Measurements from ENCODE around the gene COL21A1.

The COL21A1 gene

GRCh38 chr6:56173228-56173627 is 74.2 kb downstream of the COL21A1 start:
- DNase-seq, result no peak

GRCh38 chr6:56172144-56172543 is 75.2 kb downstream of the COL21A1 start:
- DNase-seq, result no peak

- no peak for DNase-seq
Observed at GRCh38 chr6:56169366-56169765, 78.0 kb downstream of the COL21A1 start.

- no peak for DNase-seq
Observed at GRCh38 chr6:56168596-56168995, 78.8 kb downstream of the COL21A1 start.

- no peak for DNase-seq
Observed at GRCh38 chr6:56162081-56162480, 85.3 kb downstream of the COL21A1 start.

- no peak for DNase-seq
Observed at GRCh38 chr6:56160489-56160888, 86.9 kb downstream of the COL21A1 start.

GRCh38 chr6:56158571-56158970 is 88.8 kb downstream of the COL21A1 start:
- DNase-seq, result no peak

- no peak for DNase-seq
Observed at GRCh38 chr6:56156643-56157042, 90.7 kb downstream of the COL21A1 start.

- DNase-seq, result no peak
Observed at GRCh38 chr6:56155634-56156141, 91.7 kb downstream of the COL21A1 start.

GRCh38 chr6:56154076-56154475 is 93.3 kb downstream of the COL21A1 start:
- no peak for DNase-seq

- no peak for DNase-seq
Observed at GRCh38 chr6:56152611-56153010, 94.8 kb downstream of the COL21A1 start.

- DNase-seq, result no peak
Observed at GRCh38 chr6:56151609-56152224, 95.7 kb downstream of the COL21A1 start.

- DNase-seq, result no peak
Observed at GRCh38 chr6:56148488-56149186, 98.7 kb downstream of the COL21A1 start.

GRCh38 chr6:56147766-56148165 is 99.6 kb downstream of the COL21A1 start:
- no peak for DNase-seq

GRCh38 chr6:56146086-56146485 is 101.3 kb downstream of the COL21A1 start:
- DNase-seq, result no peak

- DNase-seq, result no peak
Observed at GRCh38 chr6:56145616-56146015, 101.8 kb downstream of the COL21A1 start.

- no peak for DNase-seq
Observed at GRCh38 chr6:56144538-56145324, 102.6 kb downstream of the COL21A1 start.

- DNase-seq, result no peak
Observed at GRCh38 chr6:56143796-56144195, 103.6 kb downstream of the COL21A1 start.

- no peak for DNase-seq
Observed at GRCh38 chr6:56140090-56140489, 107.3 kb downstream of the COL21A1 start.

GRCh38 chr6:56115715-56116114 is 131.7 kb downstream of the COL21A1 start:
- no peak for DNase-seq

- no peak for DNase-seq
Observed at GRCh38 chr6:56109149-56109548, 138.2 kb downstream of the COL21A1 start.

GRCh38 chr6:56106231-56106630 is 141.1 kb downstream of the COL21A1 start:
- DNase-seq, result no peak

- no peak for DNase-seq
Observed at GRCh38 chr6:56104591-56104990, 142.8 kb downstream of the COL21A1 start.

GRCh38 chr6:56102216-56102615 is 145.2 kb downstream of the COL21A1 start:
- DNase-seq, result no peak
